SK-N-MC (cell line): ENCODE measurements around the gene GPS2.

Experiments used
- EZH2 ChIP-seq: fragments of 200-600 bp; sonication (generic); IDR thresholded peaks from one replicate; pipeline ENCODE4 v1.6.1; 2017; ENCODE audit warnings: antibody characterized with exemption
- FOXP2 ChIP-seq: optimal IDR thresholded peaks from 2 replicates; pipeline ENCODE3; 2011; ENCODE audit warnings: mild to moderate bottlenecking, moderate library complexity; ENCODE audit not compliant: insufficient read depth; ENCODE audit errors: extremely low read length, control extremely low read depth
- POLR2AphosphoS5 ChIP-seq: IDR thresholded peaks from 2 replicates; pipeline ENCODE4 v1.6.1; 2012; ENCODE audit warnings: mild to moderate bottlenecking, low read depth, low read length, borderline replicate concordance

DNA sequence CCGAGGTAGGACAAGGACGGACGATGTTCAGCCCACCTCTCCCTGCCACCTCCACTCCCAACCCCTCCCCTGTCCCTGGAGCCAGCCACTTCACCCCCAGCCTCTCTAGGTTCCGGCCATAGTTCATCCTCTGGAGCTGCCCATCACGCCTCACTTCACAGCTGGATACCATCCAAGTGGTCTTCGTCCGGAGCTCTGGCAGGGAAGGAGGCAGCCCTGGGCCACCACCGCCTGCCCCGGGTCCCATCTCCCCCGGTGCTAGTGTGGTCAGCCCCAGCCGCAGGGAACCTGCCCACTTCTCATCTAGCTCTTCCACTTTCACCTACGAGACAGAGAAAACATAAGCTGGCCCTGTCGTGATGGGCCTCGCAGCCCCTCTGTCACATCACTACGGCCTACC, 6.3 kb upstream of the GPS2 start:
- TF ChIP-seq POLR2AphosphoS5 = no peak
- TF ChIP-seq EZH2 = no peak
- TF ChIP-seq FOXP2 = no peak
